GM23248 (cell line): ENCODE measurements around the gene SDF2L1.

Source experiments
- EZH2 ChIP-seq: fragments of 200-600 bp; sonication (generic); IDR thresholded peaks from 2 replicates; pipeline ENCODE4 v1.6.1; 2018; ENCODE audit warnings: antibody characterized with exemption, mild to moderate bottlenecking; ENCODE audit not compliant: insufficient read depth, poor library complexity, severe bottlenecking
- EZH2phosphoT487 ChIP-seq: fragments of 200-600 bp; sonication (generic); IDR thresholded peaks from 2 replicates; pipeline ENCODE4 v1.6.1; 2018; ENCODE audit warnings: antibody characterized with exemption, moderate library complexity, mild to moderate bottlenecking, low read depth; ENCODE audit not compliant: insufficient read depth

GRCh38 chr22:21682385-21683175, 40.5 kb downstream of the SDF2L1 start:
- TF ChIP-seq EZH2 (no peak), EZH2phosphoT487 (no peak)
